Fibroblast of skin of right quadriceps (primary cell): ENCODE data around the gene AAMP.
A peak's percentile ranks its signal among the peaks of the same experiment; 100 is the strongest.

ENCODE experiments used
- DNase-seq: peaks from one replicate; pipeline ENCODE4 v3.0.0-alpha.2; 2013

AAMP gene

GRCh38 chr2:218218268-218219185, 51.4 kb downstream of the AAMP start:
- no peak for DNase-seq

- no peak for DNase-seq
These were observed 52.3 kb downstream of the AAMP start for GRCh38 chr2:218217360-218218267.

DNA sequence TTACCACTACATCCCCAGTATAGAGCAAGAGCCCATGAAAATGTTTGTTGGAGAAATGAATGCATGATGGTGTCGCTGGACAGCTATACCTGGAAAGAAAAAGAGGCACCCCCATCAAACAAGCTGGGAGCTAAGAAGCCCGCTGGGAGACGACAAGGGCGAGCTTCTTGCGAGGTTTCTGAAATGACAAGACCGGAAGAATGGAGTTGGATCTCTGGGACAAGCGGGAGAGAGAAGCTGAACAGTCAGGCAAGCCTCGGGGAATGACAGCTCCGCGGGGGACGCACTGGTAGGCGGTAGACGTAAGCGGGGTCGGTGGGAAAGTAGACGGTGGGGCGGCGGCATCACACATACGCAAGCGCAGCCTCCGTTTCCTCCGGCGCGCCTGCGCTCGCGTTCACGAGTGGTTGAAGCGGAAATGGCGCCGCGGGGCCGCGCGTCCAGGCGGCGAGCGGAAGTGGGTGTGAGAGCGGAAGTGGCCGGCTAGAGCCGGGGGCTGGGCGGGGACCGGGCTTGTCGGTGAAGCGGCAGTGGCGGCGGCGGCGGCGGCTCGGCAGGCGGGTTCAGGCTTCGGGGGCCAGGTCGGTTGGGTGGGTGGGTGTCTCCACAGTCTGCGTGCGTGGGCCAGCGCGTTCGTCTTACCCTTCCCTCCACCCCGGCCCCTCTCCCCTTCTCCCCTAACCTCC, 53.1 kb downstream of the AAMP start, which contains the start of gene ARPC2:
Gene ARPC2 (plus strand): TSS at position 516 of the 686 bp plus-strand sequence. CDS start 282 bp downstream, outside the sequence.
- peak; percentile 94 for DNase-seq

DNA sequence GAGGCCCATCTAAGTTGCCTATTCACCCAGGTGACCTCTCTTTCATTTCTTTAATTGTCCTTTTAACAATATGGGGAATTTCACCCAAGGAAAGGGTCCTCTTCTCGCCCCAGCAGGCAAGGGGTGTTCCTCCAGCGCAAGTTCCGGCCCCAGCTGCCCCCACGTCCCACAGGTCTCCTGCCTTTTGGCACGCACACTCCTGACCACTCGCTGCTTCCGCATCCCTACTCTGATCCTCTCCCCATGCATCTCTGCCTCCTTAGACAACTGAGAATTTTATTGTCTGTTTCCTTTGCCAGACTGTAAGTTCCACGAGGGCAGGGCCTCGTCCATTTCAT, 53.6 kb downstream of the AAMP start:
- no peak for DNase-seq
